ENCODE data around the gene CSNK1G3.

The CSNK1G3 gene

DNA sequence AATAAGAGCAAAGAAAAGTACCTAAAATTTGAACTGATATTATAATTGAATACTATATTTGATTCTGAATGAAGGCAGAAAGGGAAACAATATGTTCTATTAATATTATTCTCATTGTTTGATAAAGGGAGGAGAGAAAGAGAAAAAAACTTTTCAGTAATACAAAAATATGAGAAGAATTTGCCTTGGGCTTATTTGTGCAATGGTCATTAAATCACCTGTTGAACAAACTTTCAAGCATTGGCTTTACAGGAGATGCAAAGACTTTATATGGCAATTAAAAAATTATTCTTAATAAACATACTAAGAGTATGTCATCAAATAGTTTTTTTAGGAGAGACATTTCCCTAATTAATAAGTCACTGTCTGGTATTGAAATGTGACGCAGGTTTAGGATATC is 85.0 kb downstream of the CSNK1G3 start:
- TF ChIP-seq, protein P1, sequence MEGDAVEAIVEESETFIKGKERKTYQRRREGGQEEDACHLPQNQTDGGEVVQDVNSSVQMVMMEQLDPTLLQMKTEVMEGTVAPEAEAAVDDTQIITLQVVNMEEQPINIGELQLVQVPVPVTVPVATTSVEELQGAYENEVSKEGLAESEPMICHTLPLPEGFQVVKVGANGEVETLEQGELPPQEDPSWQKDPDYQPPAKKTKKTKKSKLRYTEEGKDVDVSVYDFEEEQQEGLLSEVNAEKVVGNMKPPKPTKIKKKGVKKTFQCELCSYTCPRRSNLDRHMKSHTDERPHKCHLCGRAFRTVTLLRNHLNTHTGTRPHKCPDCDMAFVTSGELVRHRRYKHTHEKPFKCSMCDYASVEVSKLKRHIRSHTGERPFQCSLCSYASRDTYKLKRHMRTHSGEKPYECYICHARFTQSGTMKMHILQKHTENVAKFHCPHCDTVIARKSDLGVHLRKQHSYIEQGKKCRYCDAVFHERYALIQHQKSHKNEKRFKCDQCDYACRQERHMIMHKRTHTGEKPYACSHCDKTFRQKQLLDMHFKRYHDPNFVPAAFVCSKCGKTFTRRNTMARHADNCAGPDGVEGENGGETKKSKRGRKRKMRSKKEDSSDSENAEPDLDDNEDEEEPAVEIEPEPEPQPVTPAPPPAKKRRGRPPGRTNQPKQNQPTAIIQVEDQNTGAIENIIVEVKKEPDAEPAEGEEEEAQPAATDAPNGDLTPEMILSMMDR (IDR thresholded peaks at IDR 0.05; ENCODE audit: low read depth, low read length, missing control alignments): no peak
- in situ Hi-C loops (cut with HindIII; ENCODE audit: low sequenced_read_pairs): no loop called here
- no peak overlapping the region for H3K4me3 ChIP-seq (ENCODE audit: low read depth, low read length)
- no peak for DNase-seq (ENCODE audit: low read depth)

DNA sequence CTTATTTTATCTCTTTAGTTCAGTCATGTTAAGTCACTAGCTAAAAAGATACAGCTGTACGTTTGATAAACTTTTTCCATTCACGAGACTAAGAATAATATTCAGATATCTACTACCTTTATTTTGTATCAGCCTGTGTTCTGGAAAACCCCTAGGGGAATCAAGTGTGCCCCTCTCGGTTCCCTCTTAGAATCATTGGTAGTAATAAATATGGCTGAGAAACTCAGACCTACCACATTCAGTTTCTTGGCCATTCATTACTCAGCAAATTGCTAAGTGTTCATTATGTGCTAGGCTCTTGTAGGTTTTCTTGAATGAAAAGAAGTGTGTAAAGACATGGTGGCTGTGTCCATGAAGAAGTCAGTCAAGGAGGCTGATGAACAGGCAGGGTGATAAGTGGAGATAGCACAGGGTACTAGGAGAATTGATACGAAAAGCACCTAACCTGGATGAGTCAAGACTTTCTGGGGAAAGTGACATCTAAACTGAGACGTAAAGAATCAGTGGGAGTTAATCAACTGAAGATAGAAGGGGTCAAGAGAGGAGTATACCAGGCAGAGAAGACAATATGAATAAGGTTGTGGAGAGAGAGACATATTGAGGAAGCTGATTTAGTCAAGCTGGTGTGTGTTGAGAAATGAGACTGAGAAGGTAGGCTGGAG is 86.2 kb downstream of the CSNK1G3 start:
- no peak overlapping the region for H3K4me3 ChIP-seq (ENCODE audit: low read depth, low read length)
- in situ Hi-C loops (cut with HindIII; ENCODE audit: low sequenced_read_pairs): no loop called here
- no peak for DNase-seq (ENCODE audit: low read depth)
- TF ChIP-seq, protein P1 (IDR thresholded peaks at IDR 0.05; ENCODE audit: low read depth, low read length, missing control alignments): no peak

DNA sequence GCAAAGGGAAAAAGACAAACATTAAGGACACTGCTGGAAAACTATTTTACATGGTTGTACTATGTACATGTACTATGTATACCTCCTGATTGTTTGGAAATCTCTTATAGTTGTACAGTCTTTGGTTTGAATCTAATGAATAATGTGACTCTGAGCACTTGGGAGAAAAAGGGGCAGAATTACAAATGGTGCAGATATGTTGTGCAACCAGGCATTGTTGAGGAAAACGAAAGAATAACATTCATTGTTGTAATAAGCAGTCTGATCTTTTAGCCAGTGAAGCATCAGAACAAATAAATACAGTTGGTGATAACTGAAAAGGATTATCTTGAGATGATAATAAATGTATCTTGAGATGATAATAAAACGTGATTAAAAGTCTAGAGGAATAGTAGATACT is 87.2 kb downstream of the CSNK1G3 start:
- in situ Hi-C loops (cut with HindIII; ENCODE audit: low sequenced_read_pairs): no loop called here

DNA sequence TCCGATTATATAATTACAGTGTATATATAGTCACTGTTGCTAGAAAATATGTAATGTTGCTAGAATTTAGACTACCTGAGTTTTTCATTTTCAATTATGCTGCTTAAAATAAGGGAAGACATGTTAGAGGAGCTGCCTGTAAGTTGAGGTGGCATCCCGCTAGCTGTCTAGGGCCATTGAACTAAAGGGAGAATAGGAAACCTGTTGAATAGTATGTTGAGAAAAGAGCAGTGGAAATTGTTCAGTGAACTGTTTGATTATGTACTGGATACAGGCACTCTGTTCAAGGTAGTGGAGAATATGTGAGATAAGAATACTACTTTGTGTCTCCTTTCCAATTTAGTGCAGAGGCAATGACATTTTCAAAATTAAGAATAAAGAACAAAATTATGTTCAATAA is 89.6 kb downstream of the CSNK1G3 start:
- in situ Hi-C loops (cut with HindIII; ENCODE audit: low sequenced_read_pairs): no loop called here
- no peak for DNase-seq (ENCODE audit: low read depth)
- H3K4me3 ChIP-seq (ENCODE audit: low read depth, low read length): no peak overlapping the region
- TF ChIP-seq, protein P1 (IDR thresholded peaks at IDR 0.05; ENCODE audit: low read depth, low read length, missing control alignments): no peak

More for the DNA sequence above, 87.2 kb downstream of the CSNK1G3 start:
- no peak overlapping the region for H3K4me3 ChIP-seq (ENCODE audit: low read depth, low read length)
- TF ChIP-seq, protein P1 (IDR thresholded peaks at IDR 0.05; ENCODE audit: low read depth, low read length, missing control alignments): no peak
- DNase-seq (ENCODE audit: low read depth): no peak

DNA sequence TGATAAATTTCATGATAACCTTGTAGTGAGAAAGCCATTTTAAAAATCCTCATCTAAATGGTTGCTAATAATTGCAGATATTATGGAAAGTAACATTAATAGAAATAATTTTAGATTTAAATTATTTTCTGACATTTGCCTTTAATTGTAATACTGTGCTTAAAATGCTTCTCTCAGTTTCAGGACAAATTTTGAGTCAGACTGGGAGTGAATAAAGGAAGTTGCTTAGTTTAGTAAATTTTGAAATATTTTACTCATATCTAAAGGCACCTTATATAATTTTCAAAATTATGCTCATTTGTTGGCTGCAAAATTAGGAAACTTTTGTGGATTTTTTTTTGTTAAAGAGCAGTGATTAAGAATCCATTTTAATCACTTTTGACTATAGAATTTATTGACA is 93.8 kb downstream of the CSNK1G3 start:
- no peak for DNase-seq (ENCODE audit: low read depth)
- no peak overlapping the region for H3K4me3 ChIP-seq (ENCODE audit: low read depth, low read length)
- TF ChIP-seq, protein P1 (IDR thresholded peaks at IDR 0.05; ENCODE audit: low read depth, low read length, missing control alignments): no peak
- in situ Hi-C loops (cut with HindIII; ENCODE audit: low sequenced_read_pairs): no loop called here

DNA sequence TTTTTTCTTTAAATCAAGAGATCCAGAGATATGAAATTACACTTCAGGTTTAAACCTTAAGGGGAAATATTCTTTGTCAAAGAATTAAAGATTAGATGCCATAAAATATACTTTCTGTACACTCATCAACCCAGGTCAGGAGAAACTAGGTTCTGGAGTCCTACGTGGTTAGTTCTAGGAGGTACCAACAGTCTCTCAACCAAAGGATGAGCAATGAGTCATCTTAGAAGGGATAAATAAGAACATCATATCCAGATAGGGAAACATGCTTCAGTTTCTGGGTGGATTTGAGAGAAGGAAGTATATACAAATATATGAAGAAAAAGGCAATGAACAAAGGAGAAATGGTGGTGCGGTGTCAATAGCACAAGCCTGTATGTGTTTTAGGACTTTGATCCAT is 98.2 kb downstream of the CSNK1G3 start:
- in situ Hi-C loops (cut with HindIII; ENCODE audit: low sequenced_read_pairs): no loop called here
- TF ChIP-seq, protein P1 (IDR thresholded peaks at IDR 0.05; ENCODE audit: low read depth, low read length, missing control alignments): no peak
- no peak overlapping the region for H3K4me3 ChIP-seq (ENCODE audit: low read depth, low read length)
- no peak for DNase-seq (ENCODE audit: low read depth)

Measured in astrocyte of the cerebellum (primary cell).